Neural crest cell (in vitro differentiated cells): ENCODE data around the gene RAPGEF1. TPM values are rescaled to one million over a fixed set of nuclear protein-coding genes. Genes with fewer than 3 reads are reported as not detected.
A peak's percentile ranks its signal among the peaks of the same experiment; 100 is the strongest.

Experiments
- DNase-seq: peaks from one replicate; pipeline ENCODE4 v3.0.0; 2021; ENCODE audit warnings: low read depth, mixed read lengths, low spot score
- H3K27ac Mint-ChIP-seq: one replicate; pipeline ENCODE4 v1.8.0; 2021; ENCODE audit warnings: mild to moderate bottlenecking, mixed read lengths; ENCODE audit not compliant: unreplicated experiment
- H3K27me3 Mint-ChIP-seq: 2 replicates; pipeline ENCODE4 v1.8.0; 2021; ENCODE audit warnings: low read depth, mild to moderate bottlenecking, mixed read lengths
- H3K36me3 Mint-ChIP-seq: 2 replicates; pipeline ENCODE4 v1.8.0; 2021; ENCODE audit warnings: low read depth, mild to moderate bottlenecking, mixed read lengths
- H3K4me1 Mint-ChIP-seq: 2 replicates; pipeline ENCODE4 v1.8.0; 2021; ENCODE audit warnings: mixed read lengths
- H3K4me3 Mint-ChIP-seq: one replicate; pipeline ENCODE4 v1.8.0; 2021; ENCODE audit warnings: mild to moderate bottlenecking, mixed read lengths
- H3K9me3 Mint-ChIP-seq: 2 replicates; pipeline ENCODE4 v1.8.0; 2021; ENCODE audit warnings: mixed read lengths
- CTCF ChIP-seq: fragments of 200-600 bp; sonication (generic); conservative IDR thresholded peaks from 2 replicates; pipeline ENCODE4 v1.5.0; 2021; ENCODE audit warnings: antibody characterized with exemption, mild to moderate bottlenecking
- total RNA-seq: library from RNA; stranded (reverse); gene quantifications from 2 replicates; pipeline ENCODE4 v1.2.1, GENCODE V29; 2021

Gene RAPGEF1
- total RNA-seq, 1 donor from 2014 or later, result 68.1 TPM

DNA sequence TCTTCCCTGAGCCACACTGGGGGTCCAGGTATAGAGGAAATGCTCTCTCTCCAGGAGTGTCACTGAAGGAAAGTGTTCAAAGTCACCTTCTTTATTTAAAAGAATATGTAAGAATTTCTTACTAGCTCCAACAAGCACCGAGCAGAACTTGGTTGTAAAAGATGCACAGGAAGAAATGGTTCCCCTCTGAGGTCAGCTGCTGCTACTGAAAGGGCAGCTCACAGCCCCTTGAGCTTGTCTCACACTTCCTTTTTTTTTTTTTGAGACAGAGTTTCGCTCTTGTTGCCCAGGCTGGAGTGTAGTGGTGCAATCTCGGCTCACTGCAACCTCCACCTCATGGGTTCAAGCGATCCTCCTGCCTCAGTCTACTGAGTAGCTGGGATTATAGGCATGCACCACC, 117.4 kb downstream of the RAPGEF1 start:
- Mint-ChIP-seq H3K27ac (no peak overlapping the region), H3K9me3 (no peaks in the 10 kb centered on the region), H3K4me3 (no peak overlapping the region), H3K4me1 (peaks cover 28% of the 10 kb centered on the region), H3K36me3 (peaks cover 16% of the 10 kb centered on the region), H3K27me3 (no peaks in the 10 kb centered on the region)
- no peak for TF ChIP-seq CTCF
- DNase-seq, result no peak

GRCh38 chr9:131621551-131622358, 118.1 kb downstream of the RAPGEF1 start:
- H3K27me3 Mint-ChIP-seq, result no peaks in the 10 kb centered on the region
- no peak overlapping the region for H3K4me3 Mint-ChIP-seq
- TF ChIP-seq CTCF, result no peak
- peaks cover 13% of the 10 kb centered on the region for H3K36me3 Mint-ChIP-seq
- peaks cover 25% of the 10 kb centered on the region for H3K4me1 Mint-ChIP-seq
- peak overlapping the region; percentile 94 for H3K27ac Mint-ChIP-seq
- no peaks in the 10 kb centered on the region for H3K9me3 Mint-ChIP-seq
- DNase-seq, result no peak

GRCh38 chr9:131620764-131621520, 118.9 kb downstream of the RAPGEF1 start:
- Mint-ChIP-seq H3K27me3 (no peaks in the 10 kb centered on the region), H3K9me3 (no peaks in the 10 kb centered on the region), H3K36me3 (peaks cover 13% of the 10 kb centered on the region), H3K4me1 (peaks cover 23% of the 10 kb centered on the region), H3K27ac (peak overlapping the region; percentile 94), H3K4me3 (no peak overlapping the region)
- no peak for TF ChIP-seq CTCF
- DNase-seq, result no peak

GRCh38 chr9:131619680-131620079, 120.2 kb downstream of the RAPGEF1 start:
- TF ChIP-seq CTCF, result no peak
- Mint-ChIP-seq H3K9me3 (no peaks in the 10 kb centered on the region), H3K4me1 (peaks cover 11% of the 10 kb centered on the region), H3K36me3 (peaks cover 18% of the 10 kb centered on the region), H3K27me3 (no peaks in the 10 kb centered on the region), H3K4me3 (no peak overlapping the region), H3K27ac (no peak overlapping the region)
- DNase-seq, result no peak

DNA sequence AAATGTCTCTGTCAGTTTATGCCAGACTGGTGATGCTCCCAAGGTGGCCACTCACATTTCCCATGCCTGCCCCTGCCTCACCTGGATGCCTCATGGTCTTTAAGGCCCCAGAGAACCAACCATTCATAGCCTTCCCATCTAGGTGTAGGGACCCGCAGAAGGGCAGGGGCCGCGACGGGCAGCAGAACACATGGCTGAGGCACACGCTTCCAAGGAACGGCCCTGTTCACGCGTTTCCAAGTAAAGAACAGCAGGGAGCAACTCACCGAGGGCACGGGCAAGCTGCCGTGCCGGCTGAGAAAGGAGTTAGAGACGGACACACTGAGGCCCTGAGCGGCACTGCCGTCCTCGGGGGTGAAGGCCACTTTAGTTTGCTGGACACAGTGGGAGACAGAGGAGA, 121.1 kb downstream of the RAPGEF1 start:
- H3K27ac Mint-ChIP-seq, result no peak overlapping the region
- TF ChIP-seq CTCF, result no peak
- no peaks in the 10 kb centered on the region for H3K9me3 Mint-ChIP-seq
- no peak overlapping the region for H3K4me3 Mint-ChIP-seq
- DNase-seq, result no peak
- H3K27me3 Mint-ChIP-seq, result no peaks in the 10 kb centered on the region
- peaks cover 5% of the 10 kb centered on the region for H3K4me1 Mint-ChIP-seq
- peaks cover 18% of the 10 kb centered on the region for H3K36me3 Mint-ChIP-seq
